Cerebellar cortex (tissue), 1 donor: ENCODE measurements around the gene LRRIQ4.

Source experiments
- DNase-seq: peaks from one replicate; pipeline ENCODE4 v3.0.0-alpha.2; 2015; ENCODE audit warnings: low spot score

The LRRIQ4 gene

GRCh38 chr3:169857811-169858210, 45.1 kb downstream of the LRRIQ4 start:
- DNase-seq, result no peak

- DNase-seq, result no peak
These were observed 49.2 kb downstream of the LRRIQ4 start for GRCh38 chr3:169861871-169862270.

DNA sequence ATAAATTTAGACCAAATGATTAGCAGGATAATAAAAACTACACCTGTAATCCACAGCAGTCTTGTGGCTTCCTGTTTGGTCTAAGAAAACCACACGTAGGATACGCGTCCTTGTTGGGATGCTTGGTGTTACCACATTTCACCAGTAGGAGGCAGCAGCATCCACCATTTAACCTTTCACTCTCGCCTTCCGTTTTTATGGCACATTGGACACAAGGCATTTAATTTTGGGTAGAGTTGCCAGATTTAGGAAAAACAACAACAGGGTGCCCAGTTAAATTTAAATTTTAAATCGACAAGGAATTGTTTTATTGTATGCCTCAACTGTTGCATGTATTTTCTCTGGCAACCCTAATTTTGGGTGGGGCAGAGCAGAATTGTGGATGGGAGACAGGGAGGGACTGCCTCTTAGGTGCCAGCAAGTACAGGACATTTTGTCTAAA, 50.8 kb downstream of the LRRIQ4 start:
- peak; percentile 63 for DNase-seq

DNA sequence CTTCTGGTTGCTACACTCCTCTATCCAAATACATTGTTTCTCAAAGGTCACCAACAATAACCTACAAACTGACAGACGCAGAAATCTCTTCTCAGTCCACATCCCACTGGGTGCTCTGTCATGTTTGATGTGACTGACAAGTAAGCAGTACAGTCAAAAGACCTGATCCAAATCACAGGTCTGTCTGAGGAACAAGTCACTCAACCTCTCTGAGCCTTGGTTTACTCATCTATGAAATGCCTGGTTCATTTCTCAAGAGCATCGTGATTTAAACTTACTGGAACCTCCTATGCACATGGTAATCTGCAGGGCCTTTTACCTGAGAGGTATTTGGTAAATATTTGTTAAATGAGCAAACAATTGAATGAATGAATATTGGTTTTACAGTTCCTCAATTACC, 51.6 kb downstream of the LRRIQ4 start:
- DNase-seq, result no peak

DNA sequence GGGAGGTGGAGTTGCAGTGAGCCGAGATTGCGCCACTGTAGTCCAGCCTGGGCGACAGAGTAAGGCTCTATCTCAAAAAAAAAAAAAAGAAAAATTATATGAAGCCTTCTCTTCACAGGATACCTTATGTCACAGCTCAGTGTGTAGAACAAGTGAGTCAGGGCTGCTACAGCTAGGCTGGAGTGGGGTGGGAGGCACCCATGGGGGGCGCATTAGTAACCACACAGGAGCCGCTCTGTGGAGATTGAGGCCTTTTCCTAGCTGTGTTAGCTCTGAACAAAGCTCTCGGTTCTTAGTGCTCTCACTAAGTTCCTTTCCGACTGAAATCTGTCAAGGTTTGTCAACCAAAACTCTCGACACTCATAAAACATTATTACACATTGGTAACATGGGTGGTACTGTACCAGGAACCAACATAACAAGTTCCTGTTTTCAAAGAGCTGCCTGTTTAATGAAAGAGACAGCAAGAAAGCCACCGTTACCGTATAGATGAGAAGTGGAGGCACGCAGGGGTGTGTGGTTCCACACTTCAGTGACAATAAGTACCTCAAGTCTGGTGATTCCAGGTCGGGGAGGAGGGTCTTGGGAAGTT, 52.6 kb downstream of the LRRIQ4 start:
- DNase-seq, result no peak

GRCh38 chr3:169867584-169868210, 55.0 kb downstream of the LRRIQ4 start:
- no peak for DNase-seq

DNA sequence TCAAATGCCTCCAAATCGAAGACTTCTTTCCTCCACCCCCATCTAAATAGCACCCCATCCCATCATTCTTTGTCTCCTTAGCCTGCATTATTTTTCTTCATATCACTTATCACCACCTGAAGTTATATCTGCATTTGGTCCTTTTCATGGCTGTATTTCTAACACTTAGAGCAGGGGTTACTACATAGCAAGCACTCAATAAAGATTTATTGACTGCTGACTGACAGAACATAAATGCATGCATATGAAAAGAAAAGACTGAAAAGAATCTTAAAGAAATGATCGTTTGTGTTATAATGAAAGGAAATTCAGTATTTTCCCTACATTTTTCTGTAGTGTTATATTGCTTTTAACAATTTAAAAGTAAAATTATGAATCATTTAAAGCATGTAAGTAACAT, 55.7 kb downstream of the LRRIQ4 start:
- DNase-seq, result no peak

DNA sequence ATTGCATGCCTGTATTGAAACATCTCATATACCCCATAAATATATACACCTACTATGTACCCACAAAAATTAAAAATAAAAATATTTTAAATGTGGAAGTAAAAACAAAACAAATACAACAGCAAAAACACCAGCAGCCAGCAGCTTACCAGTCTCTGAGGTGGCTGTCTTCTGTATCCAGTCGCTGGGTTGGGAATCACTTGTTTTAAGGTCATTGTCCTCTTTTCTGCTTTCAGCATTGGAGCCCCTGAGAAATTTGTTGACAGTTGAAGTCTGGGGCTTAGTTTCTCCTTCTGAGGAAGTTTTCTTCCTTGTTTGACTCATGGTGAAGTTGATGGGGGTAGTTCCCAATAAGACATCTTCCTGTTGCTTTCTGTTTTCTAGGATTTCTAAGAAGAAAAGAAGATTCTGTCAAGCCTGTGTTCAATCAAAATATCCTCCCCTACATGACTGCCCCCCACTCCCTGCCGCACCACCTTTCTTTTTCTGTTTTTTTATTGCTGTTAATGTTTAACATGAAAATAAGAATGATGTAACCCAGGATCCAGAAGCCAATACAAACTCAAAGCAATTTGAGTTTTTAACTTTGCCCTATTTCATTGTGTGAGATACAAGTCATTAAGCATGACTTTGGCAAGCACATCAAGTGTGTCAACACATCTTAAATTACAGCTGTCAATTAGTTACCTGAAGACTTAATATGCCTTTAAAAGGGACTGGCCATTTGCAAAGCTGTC, 57.0 kb downstream of the LRRIQ4 start, which contains the start of gene LRRC31:
Gene LRRC31, minus strand, starts transcription at position 452 of the 737 bp plus-strand sequence. Its CDS starts 128 bp downstream, at position 324.
- no peak for DNase-seq

DNA sequence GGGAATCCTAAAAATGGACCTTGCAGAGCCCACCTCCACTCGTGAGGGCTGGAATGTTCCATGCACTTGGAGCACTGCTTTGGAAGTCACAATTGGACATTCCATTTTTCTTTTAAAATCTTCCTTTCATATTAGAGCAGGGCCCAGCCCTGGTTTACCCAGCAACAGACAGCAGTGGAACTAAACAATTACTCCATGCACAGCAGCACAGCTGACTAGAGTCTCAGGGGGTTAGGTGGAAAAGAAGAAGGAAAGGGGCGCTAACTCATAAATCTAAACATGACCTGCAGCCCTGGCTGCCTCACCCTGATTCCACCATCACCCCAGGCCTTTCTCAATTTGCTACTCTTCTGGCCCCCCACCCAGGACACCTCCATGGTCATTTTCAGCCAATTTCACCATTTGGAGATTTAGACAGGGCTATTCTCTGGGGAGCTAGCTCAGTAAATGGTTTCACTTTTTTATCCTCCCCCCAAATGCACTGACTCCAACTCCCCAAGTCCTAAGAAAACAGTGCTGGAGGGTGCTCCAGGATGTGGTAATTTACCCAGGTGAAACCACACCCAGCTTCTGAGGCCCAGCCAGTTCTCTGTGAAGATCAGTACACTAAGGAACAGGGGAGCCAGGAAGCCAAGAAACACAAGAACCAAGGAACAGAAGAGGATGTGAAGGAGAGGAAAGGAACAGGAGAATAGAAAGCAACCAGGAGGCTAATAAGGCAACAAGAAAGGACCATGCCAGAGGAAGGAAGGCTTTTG, 58.6 kb downstream of the LRRIQ4 start:
- no peak for DNase-seq

DNA sequence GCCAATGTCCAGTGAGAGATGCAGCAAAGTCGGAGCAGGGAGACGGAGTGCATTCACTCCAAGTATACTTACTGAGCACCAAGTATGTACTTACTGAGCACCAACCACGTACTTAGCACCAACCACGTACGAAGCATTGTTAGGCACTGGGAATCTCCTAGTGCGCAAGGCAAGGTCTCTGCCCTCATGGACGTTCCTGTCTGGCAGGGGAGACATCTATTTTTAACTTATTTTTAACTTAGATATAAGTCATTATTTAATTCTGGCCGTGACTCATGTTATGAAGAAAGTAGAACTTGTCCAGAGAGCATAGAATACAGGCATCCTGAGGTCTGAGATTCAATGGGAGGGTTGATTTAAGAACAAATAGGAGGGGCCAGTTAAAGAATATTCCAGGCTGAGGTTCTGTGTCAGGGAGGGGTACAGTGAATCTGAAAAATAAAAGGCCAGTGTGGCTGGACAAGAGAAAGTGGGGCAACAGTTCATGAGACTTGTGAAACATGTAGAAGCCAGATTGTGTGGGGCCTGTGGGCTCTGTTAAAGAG, 66.4 kb downstream of the LRRIQ4 start:
- DNase-seq, result no peak

- no peak for DNase-seq
These were observed 67.3 kb downstream of the LRRIQ4 start for GRCh38 chr3:169879845-169880575.

GRCh38 chr3:169880576-169881250, 68.0 kb downstream of the LRRIQ4 start:
- no peak for DNase-seq

DNA sequence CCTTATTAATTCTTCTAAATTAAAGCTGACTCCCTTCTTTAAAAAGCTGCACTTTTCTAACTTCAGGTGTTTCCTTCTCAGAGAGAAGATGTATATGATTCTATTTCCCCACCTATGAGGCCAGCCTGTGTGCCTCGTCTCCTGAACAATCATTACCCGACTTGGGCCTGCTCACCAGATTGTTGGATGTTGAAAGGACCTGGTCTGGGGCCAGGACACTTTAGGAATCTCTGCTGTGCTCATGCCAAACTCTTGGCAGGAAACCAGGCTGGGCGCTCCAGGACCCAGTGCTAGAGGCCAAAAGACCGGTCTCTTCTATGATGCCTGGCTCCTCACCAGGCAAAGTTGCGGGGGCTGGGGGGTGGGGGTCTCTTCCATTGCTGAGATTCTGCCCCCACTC, 74.0 kb downstream of the LRRIQ4 start:
- peak; percentile 63 for DNase-seq
